Effector memory CD4-positive, alpha-beta T cell (primary cell): ENCODE data around the gene ARHGEF11.

Experiments
- DNase-seq, 3 donors: peaks; one replicate each; pipeline ENCODE4 v3.0.0-alpha.2; 2020
- H3K27ac ChIP-seq: 2 replicates; pipeline ENCODE4 v1.7.0; 2013; ENCODE audit warnings: mild to moderate bottlenecking, low read length, moderate library complexity; ENCODE audit not compliant: insufficient read depth, poor library complexity, severe bottlenecking
- H3K27me3 ChIP-seq: replicated peaks from 2 replicates; pipeline ENCODE4 v1.7.0; 2013; ENCODE audit warnings: mild to moderate bottlenecking, low read length; ENCODE audit not compliant: insufficient read depth, control insufficient read depth, poor library complexity, severe bottlenecking
- H3K36me3 ChIP-seq: 2 replicates; pipeline ENCODE4 v1.7.0; 2013; ENCODE audit warnings: mild to moderate bottlenecking, low read length, moderate library complexity; ENCODE audit not compliant: control insufficient read depth, insufficient read depth
- H3K4me1 ChIP-seq: 2 replicates; pipeline ENCODE4 v1.7.0; 2013; ENCODE audit warnings: low read length, mild to moderate bottlenecking; ENCODE audit not compliant: control insufficient read depth, insufficient read depth, poor library complexity, severe bottlenecking
- H3K4me3 ChIP-seq: 2 replicates; pipeline ENCODE4 v1.7.0; 2013; ENCODE audit warnings: low read length, low read depth, mild to moderate bottlenecking; ENCODE audit not compliant: insufficient read depth, poor library complexity, severe bottlenecking
- H3K9me3 ChIP-seq: 2 replicates; pipeline ENCODE4 v1.7.0; 2013; ENCODE audit warnings: mild to moderate bottlenecking, low read length, moderate library complexity; ENCODE audit not compliant: control insufficient read depth
- total RNA-seq, 3 donors: gene quantifications; one replicate each; lab custom pipeline; 2026; lab: John Stamatoyannopoulos, UW

Gene ARHGEF11
- total RNA-seq: 17.8 to 35.6 (median 27.1) reads per million in 3 donors

- H3K27me3 ChIP-seq: peaks cover 30% of the 10 kb centered on the region
- no peak within 1 kb of the TSS for H3K27ac ChIP-seq
- peaks cover 3% of the 10 kb centered on the region for H3K4me1 ChIP-seq
- H3K4me3 ChIP-seq: peak within 1 kb of the TSS; percentile 47
- no peak for DNase-seq
- no peaks in the 10 kb centered on the region for H3K9me3 ChIP-seq
- H3K36me3 ChIP-seq: no peaks in the 10 kb centered on the region
These were observed at the start of gene ARHGEF11 for GRCh38 chr1:157045250-157046218. TSS of gene ARHGEF11 (minus strand) at chr1:157045742. CDS start at chr1:157044330, 1,412 bp downstream.

GRCh38 chr1:157095091-157095490, 49.5 kb upstream of the ARHGEF11 start:
- Histone ChIP-seq H3K4me3 (no peak overlapping the region), H3K9me3 (no peaks in the 10 kb centered on the region), H3K4me1 (peaks cover 3% of the 10 kb centered on the region), H3K27me3 (no peaks in the 10 kb centered on the region), H3K36me3 (no peaks in the 10 kb centered on the region), H3K27ac (no peak overlapping the region)
- DNase-seq: no peak

- no peak for DNase-seq
- Histone ChIP-seq H3K27me3 (no peaks in the 10 kb centered on the region), H3K36me3 (no peaks in the 10 kb centered on the region), H3K4me3 (no peak overlapping the region), H3K9me3 (no peaks in the 10 kb centered on the region), H3K4me1 (peaks cover 5% of the 10 kb centered on the region), H3K27ac (no peak overlapping the region)
These were observed 47.3 kb upstream of the ARHGEF11 start for GRCh38 chr1:157092831-157093230.

- DNase-seq: no peak
- no peaks in the 10 kb centered on the region for H3K9me3 ChIP-seq
- H3K36me3 ChIP-seq: no peaks in the 10 kb centered on the region
- H3K27me3 ChIP-seq: no peaks in the 10 kb centered on the region
- peaks cover 5% of the 10 kb centered on the region for H3K4me1 ChIP-seq
- H3K4me3 ChIP-seq: no peak overlapping the region
- no peak overlapping the region for H3K27ac ChIP-seq
These were observed 46.2 kb upstream of the ARHGEF11 start for GRCh38 chr1:157091668-157092273.

- Histone ChIP-seq H3K9me3 (no peaks in the 10 kb centered on the region), H3K36me3 (no peaks in the 10 kb centered on the region), H3K4me1 (peaks cover 5% of the 10 kb centered on the region), H3K4me3 (no peak overlapping the region), H3K27ac (no peak overlapping the region), H3K27me3 (no peaks in the 10 kb centered on the region)
- DNase-seq: no peak
These were observed 45.6 kb upstream of the ARHGEF11 start for GRCh38 chr1:157091186-157091585.

GRCh38 chr1:157090771-157091170, 45.2 kb upstream of the ARHGEF11 start:
- H3K27ac ChIP-seq: no peak overlapping the region
- H3K27me3 ChIP-seq: no peaks in the 10 kb centered on the region
- no peaks in the 10 kb centered on the region for H3K36me3 ChIP-seq
- H3K4me3 ChIP-seq: no peak overlapping the region
- no peaks in the 10 kb centered on the region for H3K9me3 ChIP-seq
- peaks cover 5% of the 10 kb centered on the region for H3K4me1 ChIP-seq
- no peak for DNase-seq

GRCh38 chr1:157090196-157090647, 44.7 kb upstream of the ARHGEF11 start:
- no peaks in the 10 kb centered on the region for H3K27me3 ChIP-seq
- H3K4me1 ChIP-seq: peaks cover 5% of the 10 kb centered on the region
- no peak overlapping the region for H3K27ac ChIP-seq
- no peak overlapping the region for H3K4me3 ChIP-seq
- H3K36me3 ChIP-seq: no peaks in the 10 kb centered on the region
- no peaks in the 10 kb centered on the region for H3K9me3 ChIP-seq
- peak; percentile 61 to 77 (median 71) for DNase-seq

- Histone ChIP-seq H3K36me3 (no peaks in the 10 kb centered on the region), H3K4me3 (no peak overlapping the region), H3K4me1 (peaks cover 5% of the 10 kb centered on the region), H3K27ac (no peak overlapping the region), H3K27me3 (no peaks in the 10 kb centered on the region), H3K9me3 (no peaks in the 10 kb centered on the region)
- no peak for DNase-seq
These were observed 44.2 kb upstream of the ARHGEF11 start for GRCh38 chr1:157089789-157090188.

- Histone ChIP-seq H3K4me1 (peaks cover 5% of the 10 kb centered on the region), H3K9me3 (no peaks in the 10 kb centered on the region), H3K36me3 (no peaks in the 10 kb centered on the region), H3K27ac (no peak overlapping the region), H3K4me3 (no peak overlapping the region), H3K27me3 (no peaks in the 10 kb centered on the region)
- no peak for DNase-seq
These were observed 43.1 kb upstream of the ARHGEF11 start for GRCh38 chr1:157088607-157089006.

- H3K27me3 ChIP-seq: no peaks in the 10 kb centered on the region
- no peak for DNase-seq
- H3K4me3 ChIP-seq: no peak overlapping the region
- no peaks in the 10 kb centered on the region for H3K9me3 ChIP-seq
- H3K4me1 ChIP-seq: peaks cover 5% of the 10 kb centered on the region
- no peak overlapping the region for H3K27ac ChIP-seq
- H3K36me3 ChIP-seq: no peaks in the 10 kb centered on the region
These were observed 41.5 kb upstream of the ARHGEF11 start for GRCh38 chr1:157087030-157087429.
